GM21528 (cell line): ENCODE data around the gene CASKIN1.
"Not testable (repeated sequence)": the region's sequence is repeated elsewhere in the genome, so short reads cannot be mapped to it uniquely, and the experiment has no call there.

Experiments used
- ATAC-seq: cut with Tn5 transposase; IDR thresholded peaks from one replicate; pipeline ENCODE4 v1.9.1; 2021; ENCODE audit warnings: mild to moderate bottlenecking, moderate library complexity; ENCODE audit not compliant: unreplicated experiment, low FRiP score

CASKIN1 gene

GRCh38 chr16:2147981-2148671 lies 48.3 kb downstream of the CASKIN1 start, which contains the start of gene RAB26:
Gene RAB26, plus strand, starts transcription at chr16:2148625. Its CDS starts 159 bp downstream, at chr16:2148784.
- no peak for ATAC-seq

DNA sequence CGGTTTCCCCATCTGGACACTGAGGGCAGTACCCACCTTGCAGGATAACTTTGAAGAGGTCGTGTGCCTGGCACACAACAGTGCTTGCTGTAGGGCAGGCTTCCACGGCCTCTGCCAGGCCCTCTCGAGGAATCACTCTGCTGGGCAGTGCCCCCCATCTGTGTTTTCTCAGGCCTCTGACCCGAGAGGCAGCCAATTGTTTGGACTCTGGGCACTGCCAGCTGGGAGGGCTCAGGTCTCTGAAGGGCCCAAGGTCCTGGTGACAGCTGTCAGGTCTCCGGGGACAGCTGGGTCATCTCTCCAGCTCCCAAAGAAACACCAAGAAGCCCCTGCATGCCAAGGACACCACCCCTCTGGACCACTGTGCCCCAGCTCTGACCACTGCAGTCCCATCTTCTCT lies 49.0 kb downstream of the CASKIN1 start:
- no peak for ATAC-seq

- ATAC-seq, result no peak
Observed at GRCh38 chr16:2145843-2146242, 50.6 kb downstream of the CASKIN1 start.

- no peak for ATAC-seq
Observed at GRCh38 chr16:2143878-2144485, 52.4 kb downstream of the CASKIN1 start.

- ATAC-seq, result no peak
Observed at GRCh38 chr16:2142942-2143877, 53.2 kb downstream of the CASKIN1 start.

DNA sequence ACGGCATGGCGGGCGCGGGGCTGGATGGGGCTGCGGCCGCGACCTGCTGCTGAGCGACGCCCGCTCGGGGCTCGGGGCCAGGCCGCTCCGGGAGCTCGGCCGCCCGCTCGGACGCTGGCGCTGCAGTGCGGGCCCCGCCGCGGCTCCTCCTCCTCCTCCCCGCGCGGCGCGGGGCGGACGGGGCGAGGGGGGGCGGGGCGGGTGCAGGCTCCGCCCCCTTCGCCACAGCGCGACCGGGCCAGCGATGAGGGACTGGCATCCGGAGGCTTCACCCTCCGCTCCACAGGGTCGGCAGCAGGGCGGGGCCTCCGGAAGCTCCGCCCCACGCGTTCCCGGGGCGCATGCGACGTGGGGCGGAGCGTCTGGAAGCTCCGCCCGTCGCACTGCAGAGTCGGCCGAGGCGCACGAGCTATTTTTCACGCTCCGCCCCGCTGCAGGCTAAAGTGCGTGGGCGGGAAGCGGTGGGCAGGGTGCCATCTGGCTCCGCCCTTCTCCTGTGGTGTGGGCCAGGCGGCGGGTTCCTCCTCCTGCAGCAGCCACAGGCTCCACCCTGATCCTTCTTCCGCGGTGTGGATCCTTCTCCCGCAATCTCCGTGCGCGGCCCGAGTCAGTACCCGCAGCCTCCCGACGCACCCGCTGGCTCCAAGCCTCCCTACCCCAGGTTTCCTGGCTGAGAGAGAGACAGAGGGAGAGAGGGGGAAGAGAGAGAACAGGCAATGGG lies 60.5 kb downstream of the CASKIN1 start, which contains the start of gene PKD1:
Gene PKD1, minus strand, starts transcription at position 129 of the 721 bp plus-strand sequence. CDS start 209 bp downstream, outside the sequence.
- not testable (repeated sequence) for ATAC-seq

DNA sequence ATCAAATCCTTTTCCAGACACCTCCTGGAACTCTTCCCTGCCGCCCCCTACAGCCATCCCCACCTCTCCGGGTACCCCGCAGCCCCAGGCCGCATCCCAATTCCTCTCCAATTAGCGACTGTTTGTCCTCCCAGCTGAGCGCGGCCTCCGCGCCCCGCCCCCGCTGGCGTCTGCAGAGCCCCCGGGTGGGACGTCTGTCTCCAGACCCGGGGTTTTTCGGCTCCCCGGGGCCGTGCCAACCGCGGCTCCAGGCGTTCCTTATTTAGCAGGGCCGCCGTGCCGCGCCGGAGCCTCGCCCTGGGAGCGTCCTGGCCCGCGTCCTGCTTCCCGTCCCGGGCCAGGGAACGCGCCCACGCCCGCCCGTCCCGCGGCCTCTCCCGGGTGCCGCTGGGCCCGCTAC lies 61.3 kb downstream of the CASKIN1 start:
- not testable (repeated sequence) for ATAC-seq

GRCh38 chr16:2133797-2134196 lies 62.6 kb downstream of the CASKIN1 start:
- ATAC-seq, result not testable (repeated sequence)

- ATAC-seq, result not testable (repeated sequence)
Observed at GRCh38 chr16:2129890-2130447, 66.4 kb downstream of the CASKIN1 start.

- ATAC-seq, result not testable (repeated sequence)
Observed at GRCh38 chr16:2129251-2129650, 67.2 kb downstream of the CASKIN1 start.

GRCh38 chr16:2127630-2128280 lies 68.7 kb downstream of the CASKIN1 start:
- ATAC-seq, result not testable (repeated sequence)
